ENCODE data around the gene PM20D1.
A peak's percentile ranks its signal among the peaks of the same experiment; 100 is the strongest.
"Not testable (repeated sequence)": the region's sequence is repeated elsewhere in the genome, so short reads cannot be mapped to it uniquely, and the experiment has no call there.

The PM20D1 gene

GRCh38 chr1:205849619-205850355 is at the start of gene PM20D1:
Gene PM20D1, minus strand, starts transcription at chr1:205850132. Its CDS starts 60 bp downstream, at chr1:205850072.
- DNase-seq = peak in 1 of 2 donors; percentile 58

GRCh38 chr1:205896351-205896750 is 46.4 kb upstream of the PM20D1 start:
- no peak for DNase-seq

- not testable (repeated sequence) for DNase-seq
Observed at GRCh38 chr1:205894119-205894518, 44.2 kb upstream of the PM20D1 start.

GRCh38 chr1:205892175-205892574 is 42.2 kb upstream of the PM20D1 start:
- DNase-seq = not testable (repeated sequence)

GRCh38 chr1:205891481-205891880 is 41.5 kb upstream of the PM20D1 start:
- DNase-seq = not testable (repeated sequence)

GRCh38 chr1:205890631-205891030 is 40.7 kb upstream of the PM20D1 start:
- DNase-seq = not testable (repeated sequence)

GRCh38 chr1:205889706-205890105 is 39.8 kb upstream of the PM20D1 start:
- DNase-seq = not testable (repeated sequence)

- not testable (repeated sequence) for DNase-seq
Observed at GRCh38 chr1:205889006-205889405, 39.1 kb upstream of the PM20D1 start.

GRCh38 chr1:205883792-205884191 is 33.9 kb upstream of the PM20D1 start:
- DNase-seq = no peak

- DNase-seq = no peak
Observed at GRCh38 chr1:205880923-205881322, 31.0 kb upstream of the PM20D1 start.

- DNase-seq = no peak
Observed at GRCh38 chr1:205879974-205880373, 30.0 kb upstream of the PM20D1 start.

- DNase-seq = no peak
Observed at GRCh38 chr1:205878026-205878425, 28.1 kb upstream of the PM20D1 start.

- not testable (repeated sequence) for DNase-seq
Observed at GRCh38 chr1:205873148-205873547, 23.2 kb upstream of the PM20D1 start.

- DNase-seq = no peak
Observed at GRCh38 chr1:205870236-205870635, 20.3 kb upstream of the PM20D1 start.

GRCh38 chr1:205861540-205861939 is 11.6 kb upstream of the PM20D1 start:
- DNase-seq = no peak

- no peak for DNase-seq
Observed at GRCh38 chr1:205858141-205858961, 8.4 kb upstream of the PM20D1 start.

GRCh38 chr1:205857501-205857900 is 7.6 kb upstream of the PM20D1 start:
- DNase-seq = not testable (repeated sequence)

GRCh38 chr1:205856433-205856832 is 6.5 kb upstream of the PM20D1 start:
- DNase-seq = no peak

GRCh38 chr1:205852969-205853368 is 3.0 kb upstream of the PM20D1 start:
- no peak for DNase-seq

- DNase-seq = no peak
Observed at GRCh38 chr1:205851993-205852392, 2.1 kb upstream of the PM20D1 start.

- DNase-seq = no peak
Observed at GRCh38 chr1:205843036-205843859, 6.7 kb downstream of the PM20D1 start.

- no peak for DNase-seq
Observed at GRCh38 chr1:205842229-205842628, 7.7 kb downstream of the PM20D1 start.
